ENCODE results near the gene CASR.

The CASR gene

GRCh38 chr3:122312826-122313225 lies 129.4 kb downstream of the CASR start:
- DNase-seq, result no peak

GRCh38 chr3:122313281-122313680 lies 129.8 kb downstream of the CASR start:
- no peak for DNase-seq

GRCh38 chr3:122314228-122314876 lies 130.9 kb downstream of the CASR start:
- DNase-seq, result no peak

- DNase-seq, result no peak
These were observed 132.2 kb downstream of the CASR start for GRCh38 chr3:122315619-122316018.

GRCh38 chr3:122316368-122316767 lies 132.9 kb downstream of the CASR start:
- DNase-seq, result no peak

- DNase-seq, result no peak
These were observed 135.2 kb downstream of the CASR start for GRCh38 chr3:122318620-122319019.

GRCh38 chr3:122322095-122323075 lies 138.9 kb downstream of the CASR start:
- no peak for DNase-seq

GRCh38 chr3:122324871-122325323 lies 141.4 kb downstream of the CASR start, which contains the start of gene CSTA:
Gene CSTA, plus strand, starts transcription at chr3:122325248. Its CDS starts 45 bp downstream, at chr3:122325293.
- no peak for DNase-seq

- DNase-seq, result no peak
These were observed 142.3 kb downstream of the CASR start for GRCh38 chr3:122325769-122326168.

- no peak for DNase-seq
These were observed 148.4 kb downstream of the CASR start for GRCh38 chr3:122331886-122332285.

- DNase-seq, result no peak
These were observed 149.1 kb downstream of the CASR start for GRCh38 chr3:122332551-122332950.

Data from NCI-H1105 (cell line).